DOHH2 (cell line): ENCODE measurements around the gene TYRO3.

ENCODE experiments used
- EZH2phosphoT487 ChIP-seq: fragments of 200-600 bp; sonication (generic); IDR thresholded peaks from 2 replicates; pipeline ENCODE4 v1.6.1; 2017; ENCODE audit warnings: borderline replicate concordance, mild to moderate bottlenecking, antibody characterized with exemption, low read length, moderate library complexity, mixed read lengths
- TF ChIP-seq, protein P1 (sequence below): fragments of 200-600 bp; sonication (generic); IDR thresholded peaks from one replicate; pipeline ENCODE4 v1.5.1; 2014; ENCODE audit warnings: antibody characterized with exemption, mild to moderate bottlenecking, low read depth, low read length; ENCODE audit not compliant: poor library complexity, severe bottlenecking

DNA sequence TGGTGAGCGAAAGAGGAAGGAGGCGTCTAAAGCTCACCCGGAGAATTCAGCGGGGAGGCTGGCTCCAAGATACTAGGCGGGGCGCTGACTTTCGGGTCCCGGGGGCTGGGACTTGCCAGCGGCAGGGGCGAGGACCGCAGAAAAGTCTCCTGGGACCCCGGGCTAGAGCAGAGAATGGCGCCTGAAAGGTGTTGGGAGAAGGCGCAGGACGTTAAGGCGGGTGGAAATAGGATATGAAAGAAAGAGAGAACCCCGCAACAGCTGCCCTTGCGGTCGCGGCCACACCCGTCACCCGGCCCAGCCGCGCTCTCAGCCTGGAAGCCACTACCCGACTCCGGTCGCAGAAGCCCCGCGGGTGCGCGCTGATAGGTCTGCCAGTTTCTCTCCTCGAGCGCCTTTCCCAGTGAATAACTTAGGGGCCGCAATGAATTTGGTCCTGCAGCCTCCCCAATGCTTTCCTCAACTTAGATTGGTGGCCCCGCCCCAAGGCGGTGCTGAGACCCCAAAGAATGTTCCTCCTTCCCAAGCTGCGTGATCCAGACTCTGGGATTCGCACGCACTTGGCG is 46.0 kb upstream of the TYRO3 start:
- TF ChIP-seq, protein P1, sequence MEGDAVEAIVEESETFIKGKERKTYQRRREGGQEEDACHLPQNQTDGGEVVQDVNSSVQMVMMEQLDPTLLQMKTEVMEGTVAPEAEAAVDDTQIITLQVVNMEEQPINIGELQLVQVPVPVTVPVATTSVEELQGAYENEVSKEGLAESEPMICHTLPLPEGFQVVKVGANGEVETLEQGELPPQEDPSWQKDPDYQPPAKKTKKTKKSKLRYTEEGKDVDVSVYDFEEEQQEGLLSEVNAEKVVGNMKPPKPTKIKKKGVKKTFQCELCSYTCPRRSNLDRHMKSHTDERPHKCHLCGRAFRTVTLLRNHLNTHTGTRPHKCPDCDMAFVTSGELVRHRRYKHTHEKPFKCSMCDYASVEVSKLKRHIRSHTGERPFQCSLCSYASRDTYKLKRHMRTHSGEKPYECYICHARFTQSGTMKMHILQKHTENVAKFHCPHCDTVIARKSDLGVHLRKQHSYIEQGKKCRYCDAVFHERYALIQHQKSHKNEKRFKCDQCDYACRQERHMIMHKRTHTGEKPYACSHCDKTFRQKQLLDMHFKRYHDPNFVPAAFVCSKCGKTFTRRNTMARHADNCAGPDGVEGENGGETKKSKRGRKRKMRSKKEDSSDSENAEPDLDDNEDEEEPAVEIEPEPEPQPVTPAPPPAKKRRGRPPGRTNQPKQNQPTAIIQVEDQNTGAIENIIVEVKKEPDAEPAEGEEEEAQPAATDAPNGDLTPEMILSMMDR = no peak
- TF ChIP-seq EZH2phosphoT487 = no peak
